ENCODE data around the gene OOSP4A. TPM values are rescaled to one million over a fixed set of nuclear protein-coding genes. Genes with fewer than 3 reads are reported as not detected.

The OOSP4A gene
- total and polyA plus RNA-seq, 4 donors = 0.40 TPM; not detected in 3

- no peak overlapping the region for H3K9ac ChIP-seq (ENCODE audit: insufficient read depth in 1 of 2, low read length in 2 of 2)
- ATAC-seq (ENCODE audit: insufficient read depth, low FRiP score) (no peak), DNase-seq (peak in 1 of 3 donors; percentile 7)
- no peaks in the 10 kb centered on the region for H3K36me3 ChIP-seq (ENCODE audit: control insufficient read depth in 4 of 4, insufficient read depth in 4 of 4, low read length in 4 of 4)
- 70 to 73% methylated on average over 4 of the region's 4 CpGs for WGBS, 2 donors
- no peaks in the 10 kb centered on the region for H3K27me3 ChIP-seq (ENCODE audit: control insufficient read depth in 3 of 3, insufficient read depth in 3 of 3, low read length in 2 of 3)
- no peak overlapping the region for H3K4me3 ChIP-seq
- no peak for TF ChIP-seq CTCF (IDR thresholded peaks at IDR 0.05; ENCODE audit: control extremely low read depth, extremely low read depth)
- H3K27ac ChIP-seq (ENCODE audit: low read depth in 1 of 2, low read length in 1 of 2) = no peak overlapping the region
- no peaks in the 10 kb centered on the region for H3K9me3 ChIP-seq (ENCODE audit: control insufficient read depth in 4 of 4, insufficient read depth in 3 of 4, low read length in 3 of 4)
- no peaks in the 10 kb centered on the region for H3K4me1 ChIP-seq (ENCODE audit: control insufficient read depth in 5 of 5, insufficient read depth in 5 of 5, low read length in 5 of 5)
These were observed 10.2 kb upstream of the OOSP4A start for GRCh38 chr11:59953463-59954218.

- H3K27me3 ChIP-seq (ENCODE audit: control insufficient read depth in 3 of 3, insufficient read depth in 3 of 3, low read length in 2 of 3) = no peaks in the 10 kb centered on the region
- 82 to 87% methylated on average over 3 of the region's 3 CpGs for WGBS, 2 donors
- H3K9ac ChIP-seq (ENCODE audit: insufficient read depth in 1 of 2, low read length in 2 of 2) = no peak overlapping the region
- H3K36me3 ChIP-seq (ENCODE audit: control insufficient read depth in 4 of 4, insufficient read depth in 4 of 4, low read length in 4 of 4) = no peaks in the 10 kb centered on the region
- ATAC-seq (ENCODE audit: insufficient read depth, low FRiP score) (no peak), DNase-seq (no peak)
- no peaks in the 10 kb centered on the region for H3K9me3 ChIP-seq (ENCODE audit: control insufficient read depth in 4 of 4, insufficient read depth in 3 of 4, low read length in 3 of 4)
- no peak for TF ChIP-seq CTCF (IDR thresholded peaks at IDR 0.05; ENCODE audit: control extremely low read depth, extremely low read depth)
- H3K4me1 ChIP-seq (ENCODE audit: control insufficient read depth in 5 of 5, insufficient read depth in 5 of 5, low read length in 5 of 5) = no peaks in the 10 kb centered on the region
- H3K4me3 ChIP-seq = no peak overlapping the region
- H3K27ac ChIP-seq (ENCODE audit: low read depth in 1 of 2, low read length in 1 of 2) = no peak overlapping the region
These were observed 9.5 kb upstream of the OOSP4A start for GRCh38 chr11:59954219-59954847.

- H3K36me3 ChIP-seq (ENCODE audit: control insufficient read depth in 4 of 4, insufficient read depth in 4 of 4, low read length in 4 of 4) = no peaks in the 10 kb centered on the region
- no peak overlapping the region for H3K27ac ChIP-seq (ENCODE audit: low read depth in 1 of 2, low read length in 1 of 2)
- H3K9ac ChIP-seq (ENCODE audit: insufficient read depth in 1 of 2, low read length in 2 of 2) = no peak overlapping the region
- H3K27me3 ChIP-seq (ENCODE audit: control insufficient read depth in 3 of 3, insufficient read depth in 3 of 3, low read length in 2 of 3) = no peaks in the 10 kb centered on the region
- DNase-seq = no peak
- no peak for ATAC-seq (ENCODE audit: insufficient read depth, low FRiP score)
- peaks cover 0 to 2% (median 0%) of the 10 kb centered on the region in 4 donors for H3K9me3 ChIP-seq (ENCODE audit: control insufficient read depth in 4 of 4, insufficient read depth in 3 of 4, low read length in 3 of 4)
- H3K4me1 ChIP-seq (ENCODE audit: control insufficient read depth in 5 of 5, insufficient read depth in 5 of 5, low read length in 5 of 5) = peaks cover 0 to under 1% (median 0%) of the 10 kb centered on the region in 5 donors
- H3K4me3 ChIP-seq = no peak overlapping the region
- 71 to 89% methylated on average over 4 of the region's 4 CpGs for WGBS, 2 donors
- TF ChIP-seq CTCF (IDR thresholded peaks at IDR 0.05; ENCODE audit: control extremely low read depth, extremely low read depth) = no peak
These were observed 6.7 kb upstream of the OOSP4A start for GRCh38 chr11:59957094-59957493.

Data from lung (tissue), 12 donors.